H1 (cell line): ENCODE data around the gene MCCC1. TPM values are rescaled to one million over a fixed set of nuclear protein-coding genes. Genes with fewer than 3 reads are reported as not detected.

ENCODE experiments used
- CTCF ChIA-PET: fragments of 300-600 bp; sonication (Branson Sonifier 250); formaldehyde crosslinking; loops from one replicate; lab custom pipeline; 2021; ENCODE audit not compliant: partially characterized antibody; lab: Charles Lee
- POLR2A ChIA-PET: fragments of 300-600 bp; sonication (Branson Sonifier 250); formaldehyde crosslinking; loops from one replicate; lab custom pipeline; 2021; ENCODE audit warnings: inconsistent platforms; ENCODE audit not compliant: partially characterized antibody; lab: Charles Lee
- DNase-seq, 2 experiments: peaks; one replicate each; pipeline versions ENCODE4 v3.0.0 to v3.0.0-alpha.2; 2010 to 2022; ENCODE audit warnings: low spot score in 2 of 2, low read depth in 1 of 2, mixed read lengths in 1 of 2
- FAIRE-seq: peaks from 2 replicates; lab custom pipeline; 2011; peaks lifted over from hg19 to GRCh38; lab: Jason Lieb, UNC
- H2AFZ ChIP-seq: 2 replicates; pipeline ENCODE4 v1.8.1; 2012; ENCODE audit warnings: low read length, inconsistent platforms
- H2AK5ac ChIP-seq: 2 replicates; pipeline ENCODE4 v1.6.1; 2013; ENCODE audit warnings: low read depth, low read length
- H2BK120ac ChIP-seq: replicated peaks from 2 replicates; pipeline ENCODE3; 2013; ENCODE audit warnings: low read depth, low read length, inconsistent platforms
- H2BK12ac ChIP-seq: 2 replicates; pipeline ENCODE4 v1.6.1; 2013; ENCODE audit warnings: low read depth, low read length
- H2BK15ac ChIP-seq: 2 replicates; pipeline ENCODE4 v1.6.1; 2013; ENCODE audit warnings: low read length
- H2BK20ac ChIP-seq: 2 replicates; pipeline ENCODE4 v1.6.1; 2013; ENCODE audit warnings: low read length
- H2BK5ac ChIP-seq: 2 replicates; pipeline ENCODE4 v1.6.1; 2013; ENCODE audit warnings: low read depth, low read length
- H3K14ac ChIP-seq: 2 replicates; pipeline ENCODE4 v1.6.1; 2013; ENCODE audit warnings: inconsistent platforms; ENCODE audit not compliant: insufficient read length
- H3K18ac ChIP-seq: 2 replicates; pipeline ENCODE4 v1.6.1; 2013; ENCODE audit warnings: low read length; ENCODE audit errors: extremely low read depth
- H3K23ac ChIP-seq: 2 replicates; pipeline ENCODE4 v1.6.1; 2013; ENCODE audit warnings: inconsistent platforms; ENCODE audit not compliant: insufficient read length
- H3K23me2 ChIP-seq: 2 replicates; pipeline ENCODE4 v1.6.1; 2013; ENCODE audit warnings: low read depth, low read length
- H3K27ac ChIP-seq: 2 replicates; pipeline ENCODE4 v1.6.1; 2011; ENCODE audit warnings: low read depth, low read length, inconsistent platforms
- H3K27me3 ChIP-seq, 4 experiments: replicated peaks in 1 of 4; 1 replicate in 1 of 4; 2 replicates in 3 of 4; pipeline versions ENCODE4 v1.6.1 to v1.8.1; 2011 to 2013; ENCODE audit warnings: low read length in 3 of 4, mild to moderate bottlenecking in 3 of 4, inconsistent platforms in 2 of 4, mixed read lengths in 2 of 4, moderate library complexity in 1 of 4; ENCODE audit not compliant: control insufficient read depth in 3 of 4, insufficient read depth in 3 of 4; ENCODE audit errors: extremely low read depth in 1 of 4
- H3K36me3 ChIP-seq, 4 experiments: 2 replicates each; pipeline versions ENCODE4 v1.6.1 to v1.8.1; 2011 to 2013; ENCODE audit warnings: mild to moderate bottlenecking in 4 of 4, low read length in 3 of 4, moderate library complexity in 2 of 4, control low read depth in 1 of 4, inconsistent platforms in 1 of 4; ENCODE audit not compliant: insufficient read depth in 4 of 4, control insufficient read depth in 2 of 4
- H3K4ac ChIP-seq: replicated peaks from 2 replicates; pipeline ENCODE3; 2013; ENCODE audit warnings: low read length, low read depth, mixed read lengths, inconsistent platforms; ENCODE audit not compliant: insufficient read length
- H3K4me1 ChIP-seq, 4 experiments: replicated peaks in 1 of 4; 1 replicate in 1 of 4; 2 replicates in 3 of 4; pipeline versions ENCODE4 v1.6.1 to v1.8.1; 2011 to 2013; ENCODE audit warnings: low read length in 3 of 4, inconsistent platforms in 2 of 4, mixed read lengths in 1 of 4; ENCODE audit not compliant: insufficient read depth in 4 of 4, control insufficient read depth in 3 of 4
- H3K4me2 ChIP-seq, 2 experiments: 2 replicates each; pipeline versions ENCODE4 v1.6.1 to v1.8.1; 2011 to 2013; ENCODE audit warnings: low read depth in 2 of 2, low read length in 2 of 2, control low read depth in 1 of 2, inconsistent platforms in 1 of 2, mild to moderate bottlenecking in 1 of 2; ENCODE audit not compliant: insufficient read depth in 1 of 2
- H3K4me3 ChIP-seq, 4 experiments: fragments of 200-600, 300-600 bp in 1 of 4; sonication (generic), shearing (Covaris generic), sonication (Bioruptor Twin) in 1 of 4; 2 replicates each; pipeline versions ENCODE4 v1.5.1 to v1.8.1; 2011 to 2016; ENCODE audit warnings: low read length in 4 of 4, low read depth in 3 of 4, control low read depth in 2 of 4, inconsistent platforms in 2 of 4, mild to moderate bottlenecking in 2 of 4, mixed read lengths in 1 of 4, moderate library complexity in 1 of 4; ENCODE audit not compliant: insufficient read depth in 2 of 4; ENCODE audit errors: extremely low read depth in 1 of 4
- H3K56ac ChIP-seq: replicated peaks from 2 replicates; pipeline ENCODE3; 2013; ENCODE audit warnings: low read depth, mild to moderate bottlenecking, mixed read lengths, low read length, inconsistent platforms; ENCODE audit not compliant: insufficient read length
- H3K79me1 ChIP-seq: 2 replicates; pipeline ENCODE4 v1.6.1; 2013; ENCODE audit warnings: low read depth, low read length, control low read depth
- H3K79me2 ChIP-seq, 2 experiments: 2 replicates each; pipeline versions ENCODE4 v1.6.1 to v1.8.1; 2012 to 2013; ENCODE audit warnings: low read length in 2 of 2, mild to moderate bottlenecking in 2 of 2, inconsistent platforms in 1 of 2; ENCODE audit not compliant: insufficient read depth in 2 of 2, control insufficient read depth in 1 of 2
- H3K9ac ChIP-seq, 4 experiments: replicated peaks in 1 of 4; 1 replicate in 1 of 4; 2 replicates in 3 of 4; pipeline versions ENCODE4 v1.6.1 to v1.8.1; 2011 to 2013; ENCODE audit warnings: low read depth in 3 of 4, low read length in 3 of 4, control low read depth in 2 of 4, mild to moderate bottlenecking in 2 of 4, moderate library complexity in 2 of 4, inconsistent platforms in 1 of 4; ENCODE audit errors: extremely low read depth in 1 of 4
- H3K9me3 ChIP-seq, 2 experiments: 2 replicates each; pipeline versions ENCODE4 v1.6.1 to v1.8.1; 2012 to 2013; ENCODE audit warnings: mild to moderate bottlenecking in 2 of 2, moderate library complexity in 2 of 2, control low read depth in 1 of 2, inconsistent platforms in 1 of 2, low read depth in 1 of 2, low read length in 1 of 2, mixed read lengths in 1 of 2; ENCODE audit not compliant: insufficient read depth in 2 of 2
- H4K20me1 ChIP-seq, 2 experiments: replicated peaks in 1 of 2; 2 replicates each; pipeline versions ENCODE3 to v1.8.1; 2011 to 2013; ENCODE audit warnings: inconsistent platforms in 2 of 2, low read length in 2 of 2, mild to moderate bottlenecking in 1 of 2; ENCODE audit not compliant: insufficient read depth in 2 of 2, control insufficient read depth in 1 of 2
- H4K5ac ChIP-seq: 2 replicates; pipeline ENCODE4 v1.6.1; 2013; ENCODE audit warnings: low read length, low read depth, mixed read lengths, inconsistent platforms; ENCODE audit not compliant: insufficient read length
- H4K8ac ChIP-seq: 2 replicates; pipeline ENCODE4 v1.8.0; 2013; ENCODE audit warnings: mild to moderate bottlenecking, moderate library complexity, low read length, inconsistent platforms; ENCODE audit not compliant: insufficient read depth; ENCODE audit errors: extremely low read depth
- H4K91ac ChIP-seq: replicated peaks from 2 replicates; pipeline ENCODE3; 2013; ENCODE audit warnings: low read length, mixed read lengths, inconsistent platforms; ENCODE audit not compliant: insufficient read length
- ASH2L ChIP-seq: fragments of 200-600, 300-600 bp; sonication (generic); IDR thresholded peaks from one replicate; pipeline ENCODE4 v1.7.1; 2017; ENCODE audit warnings: low read length
- BACH1 ChIP-seq: IDR thresholded peaks from 2 replicates; pipeline ENCODE4 v1.6.1; 2012; ENCODE audit warnings: low read length, improper control_type of control experiment
- CBX8 ChIP-seq: fragments of 300-800, 300-1000 bp; sonication (generic); IDR thresholded peaks from 2 replicates; pipeline ENCODE4 v1.7.1; 2016; ENCODE audit warnings: low read depth, low read length, borderline replicate concordance
- CEBPB ChIP-seq: IDR thresholded peaks from 2 replicates; pipeline ENCODE4 v1.6.1; 2012; ENCODE audit warnings: low read depth, low read length
- EZH2 ChIP-seq: fragments of 200-600 bp; sonication (generic); IDR thresholded peaks from 2 replicates; pipeline ENCODE4 v1.7.1; 2012; ENCODE audit warnings: low read depth, mild to moderate bottlenecking, moderate library complexity, low read length, inconsistent platforms; ENCODE audit not compliant: severe bottlenecking
- JUN ChIP-seq: IDR thresholded peaks from 2 replicates; pipeline ENCODE4 v1.6.1; 2011; ENCODE audit warnings: low read depth, mild to moderate bottlenecking, improper control_type of control experiment, low read length
- SP2 ChIP-seq: IDR thresholded peaks from 2 replicates; pipeline ENCODE4 v1.6.1; 2012; ENCODE audit warnings: mild to moderate bottlenecking, low read length, inconsistent platforms
- SRF ChIP-seq: IDR thresholded peaks from 2 replicates; pipeline ENCODE4 v1.6.1; 2011; ENCODE audit warnings: mild to moderate bottlenecking, low read depth, low read length, moderate library complexity
- TCF12 ChIP-seq: IDR thresholded peaks from 2 replicates; pipeline ENCODE4 v1.6.1; 2011; ENCODE audit warnings: low read depth, mild to moderate bottlenecking, low read length
- WGBS, 2 experiments: shearing (Covaris generic) in 1 of 2; methylation state at CpG; one replicate each; pipeline versions ENCODE4 v1.1.6 to v1.1.7; 2013 to 2015; ENCODE audit warnings: low lambda C conversion rate in 2 of 2, mixed read lengths in 2 of 2, inconsistent platforms in 1 of 2, low coverage in 1 of 2, missing lambda C conversion rate in 1 of 2; ENCODE audit not compliant: insufficient replicate concordance in 2 of 2, insufficient coverage in 1 of 2, insufficient read length in 1 of 2; ENCODE audit errors: extremely low coverage in 1 of 2, missing lambda C conversion rate in 1 of 2; 5-methylcytosine and 5-hydroxymethylcytosine counted together
- polyA plus RNA-seq, 7 experiments: library from polyadenylated mRNA; depleted of rRNA in 3 of 7; stranded (reverse) in 5 of 7; unstranded in 2 of 7; fragments of >200 nt in 5 of 7; fragments of 200-250 nt in 2 of 7; gene quantifications; 1 replicate in 5 of 7; 2 replicates in 1 of 7; 4 replicates in 1 of 7; pipeline versions ENCODE4 v1.2.1 to v1.2.3, GENCODE V29; 2011 to 2013; ENCODE audit warnings: missing spikeins in 2 of 7, mixed read lengths in 2 of 7
- total RNA-seq: library from RNA; stranded (reverse); fragmentation: NEBNext Ultra II Directional; extraction: Animal tissue kit (Norgen Biotek cat#: 25700); gene quantifications from 2 replicates; pipeline ENCODE4 v1.2.1, GENCODE V29; 2021

The MCCC1 gene
- total and polyA plus RNA-seq, 2 of the 8 experiments (the other 6 are each of a cell fraction or from before 2014, with no cell fraction given): 10.8 to 21.5 TPM

GRCh38 chr3:183108001-183108449, 8.7 kb upstream of the MCCC1 start:
- Histone ChIP-seq H2BK120ac (no peak overlapping the region), H3K79me2 (no peaks in the 10 kb centered on the region), H3K36me3 (no peaks in the 10 kb centered on the region), H3K23me2 (no peaks in the 10 kb centered on the region), H4K5ac (no peak overlapping the region), H2AFZ (no peak overlapping the region), H2BK20ac (no peak overlapping the region), H3K23ac (no peak overlapping the region), H3K27me3 (no peaks in the 10 kb centered on the region), H3K27ac (no peak overlapping the region), H3K79me1 (no peaks in the 10 kb centered on the region), H4K8ac (no peak overlapping the region), H3K4ac (no peak overlapping the region), H4K91ac (no peak overlapping the region), H2BK5ac (no peak overlapping the region), H2AK5ac (no peak overlapping the region), H2BK12ac (no peak overlapping the region), H4K20me1 (no peaks in the 10 kb centered on the region), H3K4me1 (no peaks in the 10 kb centered on the region), H3K56ac (no peak overlapping the region), H2BK15ac (no peak overlapping the region), H3K9me3 (peaks cover 0 to 2% of the 10 kb centered on the region in 2 experiments; a peak in 2 of 4 replicates), H3K4me2 (no peak overlapping the region), H3K18ac (no peak overlapping the region), H3K14ac (no peak overlapping the region), H3K4me3 (no peak overlapping the region), H3K9ac (no peak overlapping the region)
- FAIRE-seq (no peak), DNase-seq (no peak)
- TF ChIP-seq CBX8: no peak
- TF ChIP-seq EZH2: no peak
- TF ChIP-seq SRF: no peak
- no peak for TF ChIP-seq TCF12
- no peak for TF ChIP-seq ASH2L
- TF ChIP-seq JUN: no peak
- no peak for TF ChIP-seq SP2
- TF ChIP-seq BACH1: no peak
- TF ChIP-seq CEBPB: no peak
- ChIA-PET POLR2A (no interaction called here), CTCF (interaction anchor here (0.5 to 1.0 kb wide), 2 partner anchors 8 to 23 kb away, joined by 3 to 5 read pairs; no protein-coding TSS in a partner anchor)
- 91% methylated on average over 2 of the region's 2 CpGs; no CpG with 5 or more reads in 1 of the 2 experiments for WGBS, 2 experiments
